HL-60/S4 treated with phorbol 12-myristate 13-acetate at 8.2 ng/mL for 4 days and 3 days (cell line): ENCODE measurements around the gene HOXD4.

Experiments
- in situ Hi-C: fragments of 300-500 bp; cut with MboI; formaldehyde crosslinking; loops from 2 replicates; pipeline ENCODE4 v1.15.0; 2022; ENCODE audit warnings: low sequenced_read_pairs

HOXD4 gene

DNA sequence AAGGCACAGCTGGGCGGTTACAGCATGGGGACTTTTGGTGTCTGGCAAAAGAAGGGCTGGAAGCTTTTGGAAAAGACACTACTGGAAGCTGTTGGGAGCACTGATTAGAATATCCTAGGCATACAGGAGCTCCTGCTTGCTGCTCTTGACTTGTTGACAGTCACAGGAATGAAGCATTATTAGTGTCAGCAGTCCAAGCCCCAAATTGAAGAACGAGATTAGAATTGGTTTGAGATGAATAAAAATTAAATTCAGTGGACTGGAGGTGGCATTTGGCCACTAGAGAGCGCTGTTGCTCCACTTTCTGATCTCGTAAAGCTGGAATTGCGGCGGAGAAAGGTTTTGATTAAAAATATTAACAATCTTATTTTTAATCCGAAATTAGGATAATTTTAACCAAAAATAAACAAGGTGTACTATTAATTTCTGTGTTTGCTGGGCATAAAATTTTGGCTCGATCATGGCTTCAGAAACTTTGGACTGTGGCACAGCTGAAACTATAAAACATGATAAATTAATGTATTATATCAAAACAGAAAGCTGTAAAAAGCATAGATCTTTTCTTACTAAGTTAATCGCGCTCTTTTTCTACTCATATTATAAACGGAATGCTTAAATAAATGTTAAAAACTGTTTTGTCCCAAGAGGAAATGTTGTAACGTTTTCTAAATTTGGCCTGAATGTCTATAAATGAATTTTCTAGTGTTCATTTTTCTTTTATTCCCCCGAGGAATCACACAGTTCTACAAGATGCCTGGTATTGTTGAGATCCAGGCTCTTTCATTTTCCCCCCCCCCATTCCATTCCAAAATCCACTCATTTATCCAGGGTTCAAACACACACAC, 24.2 kb upstream of the HOXD4 start:
- in situ Hi-C loops: loop anchor here (25.0 kb wide), 2 partner anchors 535 to 1010 kb away; no protein-coding TSS in a partner anchor

DNA sequence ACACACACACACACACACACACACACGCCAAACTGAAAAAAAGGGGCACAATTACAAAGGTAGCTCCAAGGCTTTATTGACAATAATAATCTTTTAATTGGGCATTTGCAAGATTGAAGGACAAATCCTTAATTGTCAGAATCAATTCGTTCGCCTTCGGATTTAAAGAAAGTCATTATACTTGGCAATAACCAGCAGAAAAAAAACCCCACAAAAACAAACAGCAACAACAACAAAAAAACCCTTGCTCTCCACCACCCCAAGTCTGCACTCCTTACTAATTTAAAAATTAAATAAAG, 23.6 kb upstream of the HOXD4 start:
- in situ Hi-C loops: loop anchor here (25.0 kb wide), 2 partner anchors 535 to 1010 kb away; no protein-coding TSS in a partner anchor

DNA sequence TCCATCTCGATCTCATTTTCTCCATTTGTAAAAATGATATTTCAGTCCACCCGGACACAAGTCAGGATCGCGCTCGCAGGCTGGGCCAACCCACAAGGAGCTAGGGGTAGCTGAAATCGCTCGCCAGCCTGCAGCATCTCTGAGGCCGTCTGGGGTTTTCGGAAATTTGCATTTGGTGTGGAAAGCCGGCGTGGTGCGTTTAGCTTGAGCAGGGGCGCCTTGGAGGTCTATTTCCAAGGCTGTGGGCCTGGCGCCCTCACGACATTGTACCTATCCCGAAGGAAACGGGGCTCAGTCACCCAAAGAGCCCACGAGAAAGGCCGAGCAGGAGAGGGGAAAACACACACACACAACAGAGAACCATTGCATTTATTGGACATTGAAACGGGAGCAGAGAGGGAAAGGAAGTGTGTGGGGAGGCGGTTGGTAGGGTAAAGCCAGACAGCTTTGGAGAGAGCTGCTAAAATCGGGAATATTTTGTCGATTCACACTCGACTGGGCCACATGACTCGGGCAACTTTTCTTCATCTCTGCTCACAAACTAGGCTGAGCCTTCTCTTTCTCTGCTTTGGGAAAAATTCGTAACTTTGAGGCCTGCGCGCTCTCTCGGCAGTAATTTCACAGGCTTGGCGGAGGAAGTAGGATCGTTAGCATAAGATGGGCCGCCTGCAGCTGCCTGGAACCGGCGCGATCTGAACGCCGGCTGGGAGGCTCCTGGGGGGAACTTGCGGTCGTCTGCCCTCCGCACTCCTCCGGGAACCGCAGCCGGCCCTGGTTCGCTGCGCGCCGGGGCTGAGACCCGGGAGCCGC, 23.0 kb upstream of the HOXD4 start:
- in situ Hi-C loops: loop anchor here (25.0 kb wide), 2 partner anchors 534 to 1009 kb away; no protein-coding TSS in a partner anchor

DNA sequence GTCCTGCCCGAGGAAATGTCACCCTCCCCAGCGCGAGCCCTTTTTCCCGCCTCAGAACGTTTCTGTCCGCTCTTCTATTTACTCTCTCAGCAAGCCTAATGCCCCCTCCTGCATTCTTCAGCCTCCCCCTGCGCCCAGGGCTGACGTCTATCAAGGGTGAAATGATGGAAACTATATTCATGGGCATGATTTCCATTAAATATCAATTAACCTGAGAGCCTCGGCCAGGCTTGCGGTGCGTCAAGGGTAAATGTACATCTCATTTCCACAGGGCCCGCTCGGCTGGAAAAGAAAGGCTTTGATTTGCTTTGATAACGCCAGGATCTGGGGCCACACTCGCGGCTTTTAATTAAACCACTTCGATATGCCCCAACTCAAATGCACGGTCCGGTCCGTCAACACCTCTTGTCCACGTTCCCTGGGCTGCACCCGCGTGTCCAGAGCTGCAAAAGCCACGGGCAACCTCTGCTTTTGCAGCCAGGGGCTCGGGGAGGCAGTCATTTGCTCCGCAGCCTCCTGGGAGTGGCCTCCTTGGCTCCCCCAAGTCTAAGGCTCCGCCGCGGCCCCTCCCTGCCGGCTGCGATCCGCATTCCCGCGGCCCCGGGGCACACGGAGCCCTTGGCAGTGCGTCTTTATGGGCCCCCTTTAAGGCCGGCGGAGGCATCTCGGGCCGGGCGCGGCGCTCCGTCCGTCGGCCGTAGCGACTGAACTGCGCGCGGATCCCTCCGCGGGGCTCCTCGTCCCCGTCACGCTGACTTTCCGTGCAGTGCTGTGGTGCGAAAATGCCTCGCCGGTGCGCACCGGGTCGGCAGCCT, 22.2 kb upstream of the HOXD4 start, which contains the start of gene HOXD8:
Gene HOXD8, plus strand, starts transcription at position 724 of the 815 bp plus-strand sequence. CDS start 662 bp downstream, outside the sequence.
- in situ Hi-C loops: loop anchor here (25.0 kb wide), 2 partner anchors 533 to 1008 kb away; no protein-coding TSS in a partner anchor

- in situ Hi-C loops: loop anchor here (25.0 kb wide), 2 partner anchors 533 to 1008 kb away; no protein-coding TSS in a partner anchor
These were observed 21.6 kb upstream of the HOXD4 start for GRCh38 chr2:176129813-176130146.

- in situ Hi-C loops: loop anchor here (25.0 kb wide), 2 partner anchors 532 to 1007 kb away; no protein-coding TSS in a partner anchor
These were observed 21.0 kb upstream of the HOXD4 start for GRCh38 chr2:176130147-176130956.

GRCh38 chr2:176130957-176131847, 20.1 kb upstream of the HOXD4 start:
- in situ Hi-C loops: loop anchor here (25.0 kb wide), 2 partner anchors 531 to 1006 kb away; no protein-coding TSS in a partner anchor

- in situ Hi-C loops: loop anchor here (25.0 kb wide), 2 partner anchors 530 to 1005 kb away; no protein-coding TSS in a partner anchor
These were observed 19.5 kb upstream of the HOXD4 start for GRCh38 chr2:176131848-176132158.

DNA sequence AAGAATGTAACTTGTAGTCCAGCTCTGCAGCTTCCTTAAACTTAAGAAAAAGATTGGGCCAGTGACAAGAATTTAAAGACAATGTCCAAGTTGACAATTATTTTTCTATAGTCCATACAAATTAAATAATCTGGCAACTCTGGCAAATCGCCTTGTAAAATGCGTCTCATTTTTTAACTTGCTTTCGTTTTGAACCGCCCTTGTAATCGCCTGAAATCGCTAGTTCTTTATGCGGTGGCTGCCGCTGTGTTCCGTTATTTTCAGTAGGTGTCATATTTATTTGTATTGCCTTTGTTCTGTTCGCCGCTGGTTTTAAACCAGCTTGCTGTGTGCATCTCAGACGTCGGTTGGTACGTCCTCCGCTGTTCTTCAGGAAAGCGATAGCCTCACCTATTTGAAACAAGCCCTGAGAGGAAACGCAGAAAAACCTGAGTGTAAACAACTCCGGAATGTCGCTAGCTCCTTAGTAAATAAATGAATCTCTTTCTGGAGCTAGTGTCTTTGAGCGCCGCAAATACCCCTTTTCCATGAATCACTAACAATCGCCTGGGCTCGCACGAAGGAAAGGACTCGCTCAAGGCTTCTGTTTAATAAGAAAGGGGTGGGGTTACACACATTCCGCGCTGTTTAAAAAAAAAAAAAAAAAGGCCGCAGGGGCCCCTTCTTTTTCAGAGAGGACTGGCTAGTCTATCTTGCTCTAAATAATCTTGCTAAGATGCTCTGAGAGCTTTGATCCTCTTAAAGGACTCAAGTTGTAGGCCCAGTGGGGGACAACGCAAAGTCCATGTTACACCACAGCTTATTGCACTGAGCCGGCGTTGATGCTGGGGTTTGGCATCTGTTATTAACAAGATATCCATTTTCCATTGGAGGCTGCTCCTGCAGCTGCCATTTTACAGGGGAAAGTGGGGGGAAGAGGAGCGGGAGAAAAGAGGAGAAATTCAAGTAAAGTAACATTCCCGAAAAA, 18.9 kb upstream of the HOXD4 start:
- in situ Hi-C loops: loop anchor here (25.0 kb wide), 2 partner anchors 530 to 1005 kb away; no protein-coding TSS in a partner anchor

DNA sequence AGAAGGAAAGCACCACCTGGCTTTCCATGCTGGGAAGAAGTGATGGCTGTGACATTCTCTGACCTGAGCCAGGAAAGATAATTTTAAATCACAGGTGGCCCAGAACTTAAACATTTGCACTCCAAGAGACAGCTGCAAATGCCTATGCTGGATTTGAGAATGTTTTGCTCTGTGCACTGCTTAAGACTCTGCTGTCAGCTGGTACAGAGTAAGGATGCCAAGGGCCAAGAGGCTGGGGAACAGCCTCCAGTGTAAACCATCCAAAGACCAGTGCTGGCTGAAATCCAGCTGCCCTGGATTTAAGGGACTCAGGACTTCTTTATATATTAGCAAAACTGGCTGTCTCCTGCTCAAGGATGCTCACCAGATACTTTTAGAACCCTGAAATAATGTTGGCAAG, 18.0 kb upstream of the HOXD4 start:
- in situ Hi-C loops: loop anchor here (25.0 kb wide), 2 partner anchors 529 to 1004 kb away; no protein-coding TSS in a partner anchor

DNA sequence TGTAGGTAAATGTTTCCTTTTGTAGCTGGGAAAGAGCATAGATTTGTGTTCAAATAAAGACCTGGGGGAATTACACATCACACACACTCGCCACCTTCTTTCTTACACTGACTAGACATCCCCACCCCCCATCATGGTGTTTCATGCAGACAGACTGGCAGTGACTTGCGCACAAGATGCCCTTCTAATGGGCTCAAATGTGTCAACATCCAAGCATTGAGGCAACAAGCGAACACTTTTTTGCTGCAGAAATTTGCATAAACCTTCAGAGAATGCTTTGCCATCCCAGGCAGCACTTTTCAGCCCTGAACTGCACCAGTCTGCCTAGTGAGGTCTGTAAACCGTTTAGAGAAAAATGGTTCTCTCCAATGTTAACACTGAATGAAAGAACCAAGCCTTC, 17.3 kb upstream of the HOXD4 start:
- in situ Hi-C loops: loop anchor here (25.0 kb wide), 2 partner anchors 528 to 1003 kb away; no protein-coding TSS in a partner anchor

DNA sequence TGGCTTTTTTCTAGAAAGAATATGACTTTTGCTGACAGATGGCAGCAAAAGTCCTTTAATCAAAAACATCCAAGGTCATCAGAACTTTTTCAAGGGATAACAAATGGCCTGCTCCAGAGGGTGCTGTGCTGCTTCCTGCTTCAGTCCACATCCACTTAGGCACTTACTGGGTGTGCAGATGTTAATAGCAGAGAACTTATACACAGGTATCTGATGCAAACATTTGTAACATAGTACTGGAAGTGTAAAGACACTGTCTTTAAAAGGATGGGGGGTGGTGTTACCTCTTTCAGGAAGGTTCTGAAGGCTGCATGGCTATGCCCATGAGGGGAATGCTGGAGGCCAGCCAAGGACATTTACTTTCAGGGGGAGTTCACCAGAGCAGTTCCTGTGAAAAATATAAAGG, 16.3 kb upstream of the HOXD4 start:
- in situ Hi-C loops: loop anchor here (25.0 kb wide), 2 partner anchors 527 to 1002 kb away; no protein-coding TSS in a partner anchor

DNA sequence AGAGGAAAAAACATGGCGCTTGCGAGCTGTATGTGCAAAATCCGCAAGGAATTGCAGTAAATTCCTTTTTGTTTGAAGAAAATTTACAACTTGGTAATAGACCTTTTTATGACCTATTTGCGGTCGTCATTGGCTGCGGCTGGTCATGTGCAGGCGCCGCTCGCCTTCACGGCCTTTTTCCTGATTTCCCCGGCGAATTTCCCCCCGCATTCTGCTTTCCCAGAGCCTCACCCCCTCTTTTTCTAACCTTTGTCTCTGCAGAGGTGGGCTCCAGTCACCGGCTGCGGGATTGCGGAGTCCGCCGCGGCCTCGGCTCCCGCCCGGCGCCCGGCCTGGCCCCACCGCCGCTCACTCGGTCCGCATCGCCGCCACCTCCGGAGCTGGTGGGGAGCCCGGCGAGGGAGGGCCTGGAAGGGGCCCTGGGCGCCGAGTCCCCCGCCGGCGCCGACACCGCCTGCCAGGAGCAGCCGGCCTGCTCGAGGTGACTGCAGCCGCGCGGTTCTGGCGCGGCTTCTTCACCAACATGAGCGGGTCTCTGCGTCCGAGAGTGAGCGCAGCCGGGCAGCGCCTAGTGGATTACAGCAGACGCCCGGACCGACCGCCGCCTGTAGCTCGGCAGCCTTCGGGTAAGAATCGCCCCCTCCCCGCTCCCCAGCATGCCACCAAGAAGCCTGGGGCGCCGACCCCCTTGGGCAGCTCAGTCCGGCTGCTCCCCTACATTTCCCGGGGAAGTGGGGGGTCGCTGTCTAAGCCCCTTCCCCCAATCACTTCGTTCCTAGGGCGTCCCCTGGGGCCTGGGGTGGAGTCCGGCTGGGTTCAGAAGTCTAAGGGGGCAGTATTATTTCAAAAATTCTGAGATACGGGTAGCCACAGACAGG, 14.7 kb upstream of the HOXD4 start:
- in situ Hi-C loops: loop anchor here (25.0 kb wide), 2 partner anchors 526 to 1001 kb away; no protein-coding TSS in a partner anchor

DNA sequence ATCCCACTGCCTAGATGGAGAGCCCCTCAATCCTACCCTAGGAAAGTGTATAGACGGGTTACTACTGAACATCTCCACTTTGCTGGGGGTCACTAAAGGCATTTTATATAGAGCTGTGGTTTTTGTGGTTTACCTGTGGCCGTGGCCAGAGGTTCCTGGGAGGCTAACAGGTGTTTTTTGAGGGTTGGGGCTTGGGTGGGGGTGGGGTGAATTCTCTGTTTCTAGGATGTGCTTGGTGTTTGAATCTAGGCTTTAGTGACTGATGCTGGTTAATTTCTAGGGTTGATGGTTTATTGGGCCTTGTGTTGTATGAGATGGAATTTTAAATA, 14.1 kb upstream of the HOXD4 start:
- in situ Hi-C loops: loop anchor here (25.0 kb wide), 2 partner anchors 525 to 1000 kb away; no protein-coding TSS in a partner anchor

- in situ Hi-C loops: loop anchor here (25.0 kb wide), 2 partner anchors 524 to 999 kb away; no protein-coding TSS in a partner anchor
These were observed 13.4 kb upstream of the HOXD4 start for GRCh38 chr2:176137906-176138305.

DNA sequence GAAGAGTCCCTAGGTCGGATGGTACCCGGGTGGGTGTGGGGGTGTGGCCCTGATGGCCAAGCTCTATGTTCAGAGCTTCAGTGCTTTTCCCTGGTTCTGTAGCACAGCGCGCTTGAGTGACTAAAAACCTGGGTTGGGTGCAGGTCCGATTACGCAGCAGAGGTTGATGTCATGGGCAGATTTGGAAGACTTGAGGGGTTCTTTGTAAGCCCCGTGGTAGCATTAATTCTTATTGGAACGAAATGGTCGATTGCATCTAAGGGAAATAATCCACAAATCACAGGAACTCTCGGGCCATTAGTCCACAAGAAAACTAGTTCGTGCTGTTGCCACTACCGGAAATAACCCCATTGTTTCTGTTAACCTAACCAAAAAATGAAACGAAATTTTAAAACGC, 12.8 kb upstream of the HOXD4 start:
- in situ Hi-C loops: loop anchor here (25.0 kb wide), 2 partner anchors 524 to 999 kb away; no protein-coding TSS in a partner anchor
